HG02884 (cell line): ENCODE results near the gene KRTAP9-6.
"Not testable (repeated sequence)": the region's sequence is repeated elsewhere in the genome, so short reads cannot be mapped to it uniquely, and the experiment has no call there.

Experiments
- ATAC-seq: cut with Tn5 transposase; IDR thresholded peaks from one replicate; pipeline ENCODE4 v1.9.1; 2021; ENCODE audit warnings: mild to moderate bottlenecking, moderate library complexity; ENCODE audit not compliant: unreplicated experiment

Gene KRTAP9-6

GRCh38 chr17:41267711-41268110, 2.5 kb downstream of the KRTAP9-6 start:
- no peak for ATAC-seq

DNA sequence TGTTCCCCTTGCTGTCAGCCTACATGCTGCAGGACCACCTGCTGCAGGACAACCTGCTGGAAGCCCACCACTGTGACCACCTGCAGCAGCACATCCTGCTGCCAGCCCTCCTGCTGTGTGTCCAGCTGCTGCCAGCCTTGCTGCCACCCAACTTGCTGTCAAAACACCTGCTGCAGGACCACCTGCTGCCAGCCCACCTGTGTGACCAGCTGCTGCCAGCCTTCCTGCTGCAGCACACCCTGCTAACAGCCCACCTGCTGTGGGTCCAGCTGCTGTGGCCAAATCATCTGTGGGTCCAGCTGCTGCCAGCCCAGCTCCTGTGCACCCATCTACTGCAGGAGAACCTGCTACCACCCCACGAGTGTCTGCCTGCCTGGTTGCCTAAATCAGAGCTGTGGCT, 6.1 kb downstream of the KRTAP9-6 start:
- not testable (repeated sequence) for ATAC-seq

DNA sequence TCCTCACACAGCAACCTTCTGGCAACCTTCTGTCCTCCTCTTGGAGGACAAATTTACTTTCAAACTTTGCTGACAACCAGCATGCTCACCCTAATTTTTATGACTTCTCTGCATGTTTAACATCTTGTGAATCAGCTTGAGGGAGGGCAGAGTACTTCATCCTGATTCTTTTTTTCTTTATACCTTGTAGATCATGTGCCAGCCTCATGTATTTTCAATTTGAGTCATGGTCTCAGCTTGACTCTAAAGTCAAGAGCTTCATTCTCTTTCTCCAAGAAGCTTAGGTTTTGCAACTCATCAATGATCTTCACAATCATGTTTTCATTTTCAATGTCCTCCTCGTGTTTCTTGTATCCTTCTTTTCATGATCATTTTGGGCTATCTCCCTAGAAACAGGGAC, 6.7 kb downstream of the KRTAP9-6 start:
- ATAC-seq = no peak

GRCh38 chr17:41275648-41276190, 10.5 kb downstream of the KRTAP9-6 start, which contains the start of gene KRTAP9-7:
TSS of gene KRTAP9-7 (plus strand) at chr17:41275698. CDS start at chr17:41275698, 0 bp downstream.
- not testable (repeated sequence) for ATAC-seq

DNA sequence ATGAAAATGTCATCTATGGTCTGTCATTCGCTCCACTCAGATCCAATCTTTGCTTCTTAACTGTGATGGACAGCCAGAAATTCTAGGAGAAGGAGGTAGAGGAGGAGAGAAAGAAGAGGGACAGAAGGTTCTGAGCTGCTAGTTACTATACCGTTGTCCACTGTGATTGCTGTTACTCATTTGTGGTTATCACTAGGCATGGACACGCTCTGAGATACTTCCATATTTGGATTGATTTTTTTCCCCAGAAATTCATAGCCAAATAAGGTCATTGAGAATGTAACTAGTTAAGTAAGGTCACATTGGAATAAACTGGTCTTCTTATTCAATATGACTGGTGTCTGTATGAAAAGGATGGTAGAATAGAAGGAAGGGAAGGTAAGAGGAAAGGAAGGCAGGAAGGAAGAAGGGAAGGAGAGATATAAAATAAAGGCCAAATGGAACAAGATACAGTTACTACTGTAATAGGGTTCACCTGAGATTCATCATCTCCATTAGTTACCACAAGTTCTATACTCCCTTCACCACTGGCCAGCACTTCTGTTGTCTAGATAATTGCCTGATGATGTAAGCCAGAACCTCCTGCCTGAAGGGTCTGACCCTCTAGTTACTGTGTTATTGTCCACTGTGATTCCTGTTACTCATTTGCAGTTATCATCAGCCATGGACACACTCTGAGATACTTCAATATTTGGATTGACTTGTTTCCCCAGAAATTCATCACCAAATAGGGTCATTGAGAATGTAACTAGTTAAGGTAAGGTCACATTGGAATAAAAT, 13.2 kb downstream of the KRTAP9-6 start:
- no peak for ATAC-seq

DNA sequence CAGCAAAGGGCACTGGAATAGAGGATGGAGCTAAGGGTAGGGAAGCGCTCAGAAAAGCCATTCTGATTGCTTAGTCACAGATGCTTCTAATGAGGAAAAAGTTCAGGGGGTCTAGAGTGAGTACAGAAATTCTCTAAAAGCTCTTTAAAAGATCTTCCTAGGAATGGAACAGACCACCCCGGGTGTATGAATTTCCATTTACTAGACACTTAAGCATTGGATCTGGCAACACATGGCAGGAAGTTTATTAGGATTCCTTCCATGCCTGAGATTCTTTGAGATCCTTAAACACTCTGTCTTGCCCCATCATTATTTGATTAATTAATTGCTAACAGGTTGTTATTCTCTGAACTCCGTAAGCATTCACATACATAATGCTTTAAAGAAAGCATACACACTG, 18.9 kb downstream of the KRTAP9-6 start:
- no peak for ATAC-seq

- no peak for ATAC-seq
These were observed 19.4 kb downstream of the KRTAP9-6 start for GRCh38 chr17:41284546-41284945.

DNA sequence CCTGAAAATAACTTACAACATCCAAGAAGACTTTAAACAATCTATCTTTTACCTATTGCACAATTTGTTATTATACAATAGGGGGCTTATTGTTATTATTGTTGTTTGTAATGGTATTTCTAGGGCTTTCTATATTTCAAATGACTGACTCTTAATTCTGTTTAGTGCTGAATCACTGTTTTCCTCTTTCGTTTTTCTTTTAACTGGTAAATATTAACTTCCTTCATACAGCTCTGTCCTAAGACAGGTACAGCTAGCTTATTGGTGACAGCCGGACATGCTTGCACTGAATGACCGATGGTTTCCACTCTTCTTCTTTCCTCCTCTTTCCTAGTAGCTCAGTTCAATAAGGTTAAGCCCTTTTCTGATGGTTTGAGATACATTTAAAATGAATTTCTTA, 21.9 kb downstream of the KRTAP9-6 start:
- ATAC-seq = no peak

GRCh38 chr17:41294016-41294415, 28.8 kb downstream of the KRTAP9-6 start:
- ATAC-seq = no peak

DNA sequence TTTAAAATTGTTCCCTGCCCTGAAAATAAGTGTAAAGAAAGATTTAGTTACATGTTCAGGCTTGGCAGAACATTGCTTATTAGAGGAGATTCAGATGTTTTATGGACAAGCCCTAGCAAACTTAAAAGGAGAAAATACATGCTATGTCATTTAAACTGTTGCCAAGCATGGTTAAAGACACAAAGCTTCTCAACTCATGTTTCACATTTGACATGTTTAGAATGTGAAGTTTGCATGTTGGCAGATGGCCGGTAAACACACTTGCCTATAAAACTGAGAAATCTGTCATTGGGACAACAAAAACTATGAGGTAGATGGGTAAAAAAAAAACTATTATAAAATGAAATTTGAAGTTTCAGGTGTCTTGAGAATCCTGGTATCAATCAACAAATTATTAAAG, 31.7 kb downstream of the KRTAP9-6 start:
- no peak for ATAC-seq

DNA sequence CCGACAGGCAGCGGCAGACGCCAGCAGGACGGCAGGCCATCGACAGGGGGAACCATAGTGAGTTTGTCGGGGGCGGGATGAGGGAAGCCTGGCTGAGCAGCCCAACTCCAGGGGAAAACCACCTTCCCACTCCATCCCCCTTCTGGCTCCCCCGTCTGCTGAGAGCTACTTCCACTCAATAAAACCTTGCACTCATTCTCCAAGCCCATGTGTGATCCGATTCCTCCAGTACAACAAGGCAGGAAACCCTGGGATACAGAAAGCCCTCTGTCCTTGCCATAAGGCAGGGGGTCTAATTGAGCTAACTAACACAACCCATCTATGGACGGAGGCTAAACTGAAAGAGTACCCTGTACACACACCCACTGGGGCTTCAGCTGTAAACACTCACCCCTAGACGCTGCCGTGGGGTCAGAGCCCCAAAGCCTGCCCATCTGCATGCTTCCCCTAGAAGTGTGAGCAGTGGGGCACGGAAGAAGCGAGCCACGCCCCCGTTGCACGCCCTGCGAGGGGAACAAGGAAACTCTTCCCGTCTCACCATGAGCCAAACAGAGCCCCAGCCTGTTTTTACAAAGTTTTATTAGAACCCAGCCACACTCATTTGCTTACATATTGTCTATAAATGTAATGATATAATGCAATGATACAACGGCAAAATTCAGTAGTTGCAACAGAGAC, 33.4 kb downstream of the KRTAP9-6 start:
- no peak for ATAC-seq

- ATAC-seq = no peak
These were observed 36.1 kb downstream of the KRTAP9-6 start for GRCh38 chr17:41301204-41301790.

DNA sequence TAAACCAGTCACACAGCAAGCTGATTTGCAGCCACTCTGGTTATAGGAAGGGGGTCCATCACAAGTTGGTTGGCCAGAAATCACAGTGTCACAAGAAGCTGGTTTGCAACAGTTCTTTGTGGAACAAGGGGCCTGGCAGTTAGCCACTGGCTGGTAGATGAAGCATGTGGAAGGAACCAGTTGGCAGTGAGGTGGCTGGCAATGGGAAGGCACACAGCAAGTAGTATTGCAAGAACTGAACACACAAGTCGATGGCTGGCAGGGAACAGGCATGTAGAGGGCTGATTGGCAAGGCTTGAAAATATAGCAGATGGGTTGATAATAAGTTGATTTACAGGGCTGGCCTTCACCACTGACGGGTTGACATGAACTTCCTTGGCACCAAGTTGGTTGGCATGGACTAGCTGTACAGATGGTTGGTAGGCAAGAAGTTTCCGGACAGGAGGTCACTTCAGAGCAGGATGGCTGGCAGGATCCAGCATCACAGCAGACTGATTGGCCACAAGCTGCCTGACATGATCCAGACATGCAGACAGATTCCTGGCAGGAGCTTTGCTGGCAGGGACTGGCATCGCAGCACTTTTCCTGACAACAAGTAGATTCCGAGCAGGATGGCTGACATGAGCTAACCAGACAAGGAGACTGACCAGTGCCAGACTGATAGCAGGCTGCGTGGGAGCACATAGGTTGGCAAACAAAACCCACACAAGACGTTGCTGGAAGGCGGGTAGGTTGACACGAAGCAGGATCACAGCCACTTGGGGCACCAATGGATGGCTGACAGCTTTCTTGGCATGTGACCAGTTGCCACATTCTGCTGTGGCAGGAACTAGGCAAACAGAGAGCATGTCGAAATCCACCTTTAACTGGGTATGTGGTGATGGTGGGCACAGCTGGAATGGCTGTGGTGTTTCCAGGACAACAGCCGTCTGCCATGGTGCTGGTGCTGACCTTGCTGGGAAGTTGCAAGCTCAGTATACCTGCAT, 37.0 kb downstream of the KRTAP9-6 start, which contains the start of gene KRTAP29-1:
KRTAP29-1 (minus strand) TSS at position 936 of the 986 bp plus-strand sequence; CDS start at position 936, 0 bp downstream.
- no peak for ATAC-seq

- no peak for ATAC-seq
These were observed 37.8 kb downstream of the KRTAP9-6 start for GRCh38 chr17:41302981-41303380.

DNA sequence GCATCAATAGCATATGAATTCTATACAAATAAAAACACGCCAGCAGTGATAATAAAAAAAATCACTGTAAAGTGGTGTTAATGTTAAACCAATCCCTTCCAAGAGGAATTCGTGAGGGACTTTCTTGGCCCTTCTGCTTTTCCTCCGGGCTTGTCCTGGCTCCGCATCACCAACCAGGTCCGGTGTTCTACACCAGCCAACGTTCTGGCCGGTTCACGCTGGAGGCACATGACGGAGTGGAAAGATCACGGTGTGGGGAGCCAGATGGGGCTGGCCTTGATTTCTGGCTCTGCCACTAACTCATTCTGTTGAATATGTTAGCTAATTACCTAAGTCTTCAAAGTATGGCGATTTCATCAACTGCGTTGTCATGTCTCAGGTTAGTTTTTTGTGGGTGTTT, 38.9 kb downstream of the KRTAP9-6 start:
- no peak for ATAC-seq

- no peak for ATAC-seq
These were observed 42.5 kb downstream of the KRTAP9-6 start for GRCh38 chr17:41307647-41308046.

DNA sequence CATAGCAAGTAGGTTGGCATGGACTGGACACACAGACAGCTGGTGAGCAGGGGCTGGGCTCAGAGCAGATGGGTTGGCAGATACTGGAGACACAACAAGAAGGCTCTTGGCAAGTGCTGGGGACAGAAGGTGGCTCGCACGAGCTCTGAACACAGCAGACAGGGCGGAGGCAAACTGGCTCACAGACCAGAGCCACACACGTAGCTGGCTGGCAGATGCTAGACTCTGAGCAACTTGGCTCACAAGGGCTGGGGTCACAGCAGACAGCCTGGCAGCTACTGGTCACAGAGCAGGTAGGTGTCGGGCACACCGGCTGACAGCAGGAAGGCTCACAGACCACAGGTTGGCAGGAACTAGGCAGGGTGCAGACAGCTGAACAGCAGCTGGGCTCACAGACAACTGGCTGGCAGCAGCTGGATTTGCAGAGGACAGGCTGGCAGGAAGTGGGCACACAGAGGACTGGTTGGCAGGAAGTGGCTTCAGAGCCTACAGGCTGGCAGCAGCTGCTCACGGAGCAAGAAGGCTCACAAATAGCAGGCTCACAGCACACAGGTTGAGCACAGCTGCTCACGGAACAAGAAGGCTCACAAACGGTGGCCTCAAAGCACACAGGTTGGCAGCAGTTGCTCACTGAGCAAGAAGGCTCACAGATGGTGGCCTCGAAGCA, 43.2 kb downstream of the KRTAP9-6 start:
- no peak for ATAC-seq

DNA sequence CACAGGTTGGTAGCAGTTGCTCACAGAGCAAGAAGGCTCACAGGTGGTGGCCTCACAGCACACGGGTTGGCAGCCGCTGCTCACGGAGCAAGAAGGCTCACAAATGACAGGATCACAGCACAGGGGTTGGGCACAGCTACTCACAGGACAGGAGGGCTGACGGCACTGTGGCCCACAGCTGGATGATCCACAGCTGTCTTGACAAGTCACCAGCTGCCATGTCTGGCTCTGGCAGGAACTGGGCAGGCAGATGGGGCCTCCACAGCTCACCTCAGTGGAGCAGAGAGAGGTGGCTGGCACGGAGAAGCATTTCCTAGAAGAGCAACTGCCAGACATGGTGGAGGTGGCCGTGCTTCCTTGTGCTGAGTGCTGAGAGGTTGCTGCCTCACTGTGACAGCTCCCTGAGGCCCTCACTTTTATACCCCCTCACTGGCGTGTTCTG, 43.8 kb downstream of the KRTAP9-6 start, which contains the start of gene KRTAP16-1:
KRTAP16-1 (minus strand) TSS at position 392 of the 442 bp plus-strand sequence; CDS start at position 336, 56 bp downstream.
- ATAC-seq = no peak

DNA sequence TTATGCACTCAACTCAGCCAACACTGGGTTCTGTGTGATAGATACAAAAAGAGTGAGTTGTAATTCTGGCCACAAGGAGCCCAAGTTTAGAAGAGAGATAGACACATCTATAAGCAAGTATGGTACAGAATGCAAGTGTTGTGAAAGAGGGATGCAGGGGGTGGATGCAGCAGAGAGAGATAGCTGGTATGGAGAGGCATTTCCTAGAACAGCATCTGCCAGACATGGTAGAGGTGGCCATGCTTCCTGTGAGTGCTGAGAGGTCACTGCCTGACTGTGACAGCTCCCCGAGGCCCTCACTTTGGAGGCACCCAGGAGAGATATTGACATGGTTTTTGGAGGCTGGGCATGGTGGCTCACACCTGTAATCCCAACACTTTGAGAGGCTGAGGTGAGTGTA, 45.9 kb downstream of the KRTAP9-6 start:
- no peak for ATAC-seq
